DOHH2 (cell line): Measurements from ENCODE around the gene MRPS2.

Experiments
- EZH2phosphoT487 ChIP-seq: fragments of 200-600 bp; sonication (generic); IDR thresholded peaks from 2 replicates; pipeline ENCODE4 v1.6.1; 2017; ENCODE audit warnings: borderline replicate concordance, mild to moderate bottlenecking, antibody characterized with exemption, low read length, moderate library complexity, mixed read lengths
- TF ChIP-seq, protein P1 (sequence below): fragments of 200-600 bp; sonication (generic); IDR thresholded peaks from one replicate; pipeline ENCODE4 v1.5.1; 2014; ENCODE audit warnings: antibody characterized with exemption, mild to moderate bottlenecking, low read depth, low read length; ENCODE audit not compliant: poor library complexity, severe bottlenecking

DNA sequence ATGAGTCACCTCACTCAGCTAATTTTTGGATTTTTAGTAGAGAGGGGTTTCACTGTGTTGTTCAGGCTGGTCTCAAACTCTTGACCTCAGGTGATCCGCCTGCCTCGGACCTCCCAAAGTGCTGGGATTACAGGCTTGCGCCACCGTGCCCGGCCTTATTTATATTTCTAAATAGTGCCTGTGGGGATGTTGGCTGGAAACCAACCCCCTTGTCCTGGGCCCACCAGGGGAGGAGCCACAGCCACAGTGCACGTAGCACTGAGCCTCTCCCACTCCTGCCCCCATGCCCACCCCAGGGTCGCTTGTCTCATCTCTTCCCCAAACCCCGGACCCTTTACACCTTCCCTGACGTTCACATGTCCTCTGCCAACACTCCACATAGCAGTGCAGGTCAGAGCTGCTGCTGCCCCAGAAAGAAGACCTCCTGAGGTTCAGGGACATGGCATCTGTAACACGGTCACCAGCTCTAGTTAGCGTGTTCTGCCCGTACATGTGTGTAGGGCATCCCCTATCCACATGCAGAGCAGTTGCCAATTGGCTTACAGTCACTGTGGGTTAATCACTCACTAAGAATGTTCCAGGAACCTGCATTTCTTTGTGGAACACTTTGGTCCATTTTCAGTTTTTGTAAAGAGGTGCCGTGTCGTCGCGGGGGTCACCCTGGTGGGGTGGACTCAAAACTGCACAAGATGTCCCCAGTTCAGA lies 10.2 kb upstream of the MRPS2 start:
- TF ChIP-seq, protein P1, sequence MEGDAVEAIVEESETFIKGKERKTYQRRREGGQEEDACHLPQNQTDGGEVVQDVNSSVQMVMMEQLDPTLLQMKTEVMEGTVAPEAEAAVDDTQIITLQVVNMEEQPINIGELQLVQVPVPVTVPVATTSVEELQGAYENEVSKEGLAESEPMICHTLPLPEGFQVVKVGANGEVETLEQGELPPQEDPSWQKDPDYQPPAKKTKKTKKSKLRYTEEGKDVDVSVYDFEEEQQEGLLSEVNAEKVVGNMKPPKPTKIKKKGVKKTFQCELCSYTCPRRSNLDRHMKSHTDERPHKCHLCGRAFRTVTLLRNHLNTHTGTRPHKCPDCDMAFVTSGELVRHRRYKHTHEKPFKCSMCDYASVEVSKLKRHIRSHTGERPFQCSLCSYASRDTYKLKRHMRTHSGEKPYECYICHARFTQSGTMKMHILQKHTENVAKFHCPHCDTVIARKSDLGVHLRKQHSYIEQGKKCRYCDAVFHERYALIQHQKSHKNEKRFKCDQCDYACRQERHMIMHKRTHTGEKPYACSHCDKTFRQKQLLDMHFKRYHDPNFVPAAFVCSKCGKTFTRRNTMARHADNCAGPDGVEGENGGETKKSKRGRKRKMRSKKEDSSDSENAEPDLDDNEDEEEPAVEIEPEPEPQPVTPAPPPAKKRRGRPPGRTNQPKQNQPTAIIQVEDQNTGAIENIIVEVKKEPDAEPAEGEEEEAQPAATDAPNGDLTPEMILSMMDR, result no peak
- TF ChIP-seq EZH2phosphoT487, result no peak
